ENCODE measurements around the gene CDR2.
"Not testable (repeated sequence)": the region's sequence is repeated elsewhere in the genome, so short reads cannot be mapped to it uniquely, and the experiment has no call there.

CDR2 gene

GRCh38 chr16:22352723-22353122, 21.7 kb downstream of the CDR2 start:
- DNase-seq (ENCODE audit: low spot score), result no peak

GRCh38 chr16:22352140-22352539, 22.3 kb downstream of the CDR2 start:
- DNase-seq (ENCODE audit: low spot score), result no peak

GRCh38 chr16:22351017-22351416, 23.4 kb downstream of the CDR2 start:
- not testable (repeated sequence) for DNase-seq (ENCODE audit: low spot score)

GRCh38 chr16:22348291-22348690, 26.1 kb downstream of the CDR2 start:
- no peak for DNase-seq (ENCODE audit: low spot score)

- no peak for DNase-seq (ENCODE audit: low spot score)
Measured at GRCh38 chr16:22347100-22347820, 27.2 kb downstream of the CDR2 start.

GRCh38 chr16:22346483-22346882, 27.9 kb downstream of the CDR2 start:
- DNase-seq (ENCODE audit: low spot score), result no peak

- no peak for DNase-seq (ENCODE audit: low spot score)
Measured at GRCh38 chr16:22342082-22342481, 32.3 kb downstream of the CDR2 start.

- DNase-seq (ENCODE audit: low spot score), result no peak
Measured at GRCh38 chr16:22340945-22341344, 33.5 kb downstream of the CDR2 start.

GRCh38 chr16:22337849-22338635, 36.4 kb downstream of the CDR2 start:
- no peak for DNase-seq (ENCODE audit: low spot score)

GRCh38 chr16:22337045-22337444, 37.4 kb downstream of the CDR2 start:
- no peak for DNase-seq (ENCODE audit: low spot score)

- no peak for DNase-seq (ENCODE audit: low spot score)
Measured at GRCh38 chr16:22336581-22336980, 37.8 kb downstream of the CDR2 start.

- DNase-seq (ENCODE audit: low spot score), result no peak
Measured at GRCh38 chr16:22335668-22336246, 38.7 kb downstream of the CDR2 start.

GRCh38 chr16:22333457-22333994, 40.9 kb downstream of the CDR2 start:
- DNase-seq (ENCODE audit: low spot score), result no peak

- DNase-seq (ENCODE audit: low spot score), result no peak
Measured at GRCh38 chr16:22330326-22330725, 44.1 kb downstream of the CDR2 start.

- no peak for DNase-seq (ENCODE audit: low spot score)
Measured at GRCh38 chr16:22329199-22329695, 45.2 kb downstream of the CDR2 start.

- no peak for DNase-seq (ENCODE audit: low spot score)
Measured at GRCh38 chr16:22328081-22328725, 46.2 kb downstream of the CDR2 start.

- no peak for DNase-seq (ENCODE audit: low spot score)
Measured at GRCh38 chr16:22327446-22327775, 47.0 kb downstream of the CDR2 start.

- no peak for DNase-seq (ENCODE audit: low spot score)
Measured at GRCh38 chr16:22326771-22327445, 47.5 kb downstream of the CDR2 start.

GRCh38 chr16:22326369-22326652, 48.1 kb downstream of the CDR2 start:
- DNase-seq (ENCODE audit: low spot score), result no peak

GRCh38 chr16:22325598-22326368, 48.6 kb downstream of the CDR2 start:
- DNase-seq (ENCODE audit: low spot score), result no peak

Data from CD4-positive, alpha-beta T cell treated with Interleukin-15 for 4 hours (primary cell).